Tibial nerve (tissue), 3 donors: ENCODE measurements around the gene CD72.
"Not testable (repeated sequence)": the region's sequence is repeated elsewhere in the genome, so short reads cannot be mapped to it uniquely, and the experiment has no call there.

Source experiments
- CTCF ChIP-seq, 5 experiments: fragments of 200-600 bp in 3 of 5; fragments of 450-650 bp in 2 of 5; sonication (generic) in 3 of 5; IDR thresholded peaks; one replicate each; pipeline ENCODE4 v1.5.1; 2016 to 2019; ENCODE audit warnings: antibody characterized with exemption in 5 of 5, mild to moderate bottlenecking in 3 of 5, moderate library complexity in 2 of 5
- POLR2A ChIP-seq, 2 donors: fragments of 450-650 bp; IDR thresholded peaks; one replicate each; pipeline ENCODE4 v1.6.1; 2017; ENCODE audit warnings: antibody characterized with exemption in 2 of 2, mild to moderate bottlenecking in 2 of 2, moderate library complexity in 2 of 2

- not testable (repeated sequence) for TF ChIP-seq CTCF, POLR2A (IDR thresholded peaks at IDR 0.05)
These were observed 6.1 kb downstream of the CD72 start for GRCh38 chr9:35612066-35612465.
